Epithelial cell of proximal tubule (primary cell): ENCODE measurements around the gene SYT3. TPM values are rescaled to one million over a fixed set of nuclear protein-coding genes. Genes with fewer than 3 reads are reported as not detected.
"Not testable (repeated sequence)": the region's sequence is repeated elsewhere in the genome, so short reads cannot be mapped to it uniquely, and the experiment has no call there.

Experiments used
- DNase-seq: peaks from one replicate; pipeline ENCODE4 v3.0.0-alpha.2; 2011; ENCODE audit warnings: low read depth
- H3K4me3 ChIP-seq: 2 replicates; pipeline ENCODE4 v1.5.1; 2011; ENCODE audit warnings: low read depth, mild to moderate bottlenecking, low read length
- total RNA-seq: library from RNA; depleted of rRNA; stranded (reverse); fragments of >200 nt; gene quantifications from 2 replicates; pipeline ENCODE4 v1.2.3, GENCODE V29; 2015
- TF ChIP-seq, protein P1 (sequence below): conservative IDR thresholded peaks from 2 replicates; pipeline ENCODE4 v1.5.1; 2012; ENCODE audit warnings: low read depth, mild to moderate bottlenecking, low read length

The SYT3 gene
- total RNA-seq, 1 donor from 2014 or later: not detected

DNA sequence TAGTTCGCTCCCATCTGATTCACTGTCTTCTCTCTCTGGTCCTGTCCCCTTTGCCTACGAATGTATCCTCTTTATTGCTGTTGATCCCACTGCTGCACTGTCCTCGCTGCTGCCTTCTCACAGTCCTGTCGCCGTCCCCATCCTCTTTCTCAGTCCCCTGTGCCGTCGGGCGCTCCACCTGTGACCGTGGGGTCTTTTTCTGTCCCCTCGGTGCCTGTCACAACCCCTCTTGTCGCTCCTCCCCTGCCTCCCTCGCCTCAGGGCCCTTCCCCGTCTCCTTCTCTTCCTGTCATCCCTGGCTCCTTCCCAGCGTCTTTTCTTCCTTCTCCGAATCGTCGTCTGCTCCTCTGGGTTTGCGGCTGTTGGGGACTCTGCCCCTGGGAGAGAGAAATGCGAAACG, 32.3 kb downstream of the SYT3 start:
- TF ChIP-seq, protein P1, sequence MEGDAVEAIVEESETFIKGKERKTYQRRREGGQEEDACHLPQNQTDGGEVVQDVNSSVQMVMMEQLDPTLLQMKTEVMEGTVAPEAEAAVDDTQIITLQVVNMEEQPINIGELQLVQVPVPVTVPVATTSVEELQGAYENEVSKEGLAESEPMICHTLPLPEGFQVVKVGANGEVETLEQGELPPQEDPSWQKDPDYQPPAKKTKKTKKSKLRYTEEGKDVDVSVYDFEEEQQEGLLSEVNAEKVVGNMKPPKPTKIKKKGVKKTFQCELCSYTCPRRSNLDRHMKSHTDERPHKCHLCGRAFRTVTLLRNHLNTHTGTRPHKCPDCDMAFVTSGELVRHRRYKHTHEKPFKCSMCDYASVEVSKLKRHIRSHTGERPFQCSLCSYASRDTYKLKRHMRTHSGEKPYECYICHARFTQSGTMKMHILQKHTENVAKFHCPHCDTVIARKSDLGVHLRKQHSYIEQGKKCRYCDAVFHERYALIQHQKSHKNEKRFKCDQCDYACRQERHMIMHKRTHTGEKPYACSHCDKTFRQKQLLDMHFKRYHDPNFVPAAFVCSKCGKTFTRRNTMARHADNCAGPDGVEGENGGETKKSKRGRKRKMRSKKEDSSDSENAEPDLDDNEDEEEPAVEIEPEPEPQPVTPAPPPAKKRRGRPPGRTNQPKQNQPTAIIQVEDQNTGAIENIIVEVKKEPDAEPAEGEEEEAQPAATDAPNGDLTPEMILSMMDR: no peak
- no peak for DNase-seq
- no peak overlapping the region for H3K4me3 ChIP-seq

- not testable (repeated sequence) for H3K4me3 ChIP-seq, DNase-seq
- TF ChIP-seq, protein P1: peak; percentile 22
Observed at GRCh38 chr19:50606059-50606836, 33.4 kb downstream of the SYT3 start.

GRCh38 chr19:50604264-50605073, 35.2 kb downstream of the SYT3 start:
- DNase-seq, H3K4me3 ChIP-seq: not testable (repeated sequence)

GRCh38 chr19:50602935-50603334, 36.7 kb downstream of the SYT3 start:
- TF ChIP-seq, protein P1: no peak
- no peak for DNase-seq
- H3K4me3 ChIP-seq: no peak overlapping the region

- DNase-seq: no peak
- H3K4me3 ChIP-seq: no peak overlapping the region
- TF ChIP-seq, protein P1: no peak
Observed at GRCh38 chr19:50602496-50602895, 37.2 kb downstream of the SYT3 start.

GRCh38 chr19:50602089-50602422, 37.6 kb downstream of the SYT3 start:
- H3K4me3 ChIP-seq: no peak overlapping the region
- DNase-seq: no peak
- TF ChIP-seq, protein P1: no peak

GRCh38 chr19:50601407-50602088, 38.1 kb downstream of the SYT3 start:
- TF ChIP-seq, protein P1: no peak
- no peak for DNase-seq
- H3K4me3 ChIP-seq: no peak overlapping the region
